GM18870 (cell line): ENCODE measurements around the gene LYST.
"Not testable (repeated sequence)": the region's sequence is repeated elsewhere in the genome, so short reads cannot be mapped to it uniquely, and the experiment has no call there.

Source experiments
- ATAC-seq: cut with Tn5 transposase; IDR thresholded peaks from one replicate; pipeline ENCODE4 v1.9.1; 2021; ENCODE audit warnings: moderate library complexity; ENCODE audit not compliant: unreplicated experiment

The LYST gene

DNA sequence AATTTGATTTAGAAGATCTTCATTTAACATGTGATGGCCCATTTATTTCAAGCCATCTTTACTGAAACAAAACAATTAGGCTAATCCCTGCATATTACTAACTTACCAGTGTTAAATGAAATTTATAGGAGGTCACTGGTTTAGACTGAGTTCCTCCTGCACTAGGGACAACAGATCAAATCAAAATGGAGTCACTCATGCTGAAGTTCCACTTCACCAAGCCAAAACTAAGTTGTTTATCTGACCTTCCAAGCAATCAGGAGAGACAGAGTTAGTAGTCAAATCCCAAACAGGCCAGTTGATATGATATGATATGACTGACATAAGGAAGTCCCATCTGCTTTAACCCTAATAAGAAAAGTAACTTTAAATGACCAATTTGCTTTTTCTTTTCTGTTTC is 4.8 kb downstream of the LYST start:
- ATAC-seq = no peak

DNA sequence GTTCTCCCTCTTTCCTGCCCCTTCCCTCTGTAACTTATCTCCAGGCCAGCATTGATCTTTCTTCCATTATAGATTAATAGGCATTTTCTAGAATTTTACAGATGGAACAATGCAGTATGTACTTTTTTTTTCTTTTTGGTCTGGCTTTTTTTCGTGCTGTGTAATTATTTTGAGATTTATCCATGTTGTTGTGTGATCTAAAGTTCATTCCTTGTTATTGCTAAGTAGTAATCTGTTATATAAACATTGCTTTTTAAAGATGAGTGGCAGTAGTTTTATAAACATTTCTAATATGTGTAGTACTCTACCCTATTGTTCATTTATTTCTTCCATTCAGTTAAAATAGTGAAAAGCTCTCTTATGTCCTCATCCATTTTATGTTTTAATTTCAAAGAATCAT is 5.9 kb downstream of the LYST start:
- ATAC-seq = no peak

DNA sequence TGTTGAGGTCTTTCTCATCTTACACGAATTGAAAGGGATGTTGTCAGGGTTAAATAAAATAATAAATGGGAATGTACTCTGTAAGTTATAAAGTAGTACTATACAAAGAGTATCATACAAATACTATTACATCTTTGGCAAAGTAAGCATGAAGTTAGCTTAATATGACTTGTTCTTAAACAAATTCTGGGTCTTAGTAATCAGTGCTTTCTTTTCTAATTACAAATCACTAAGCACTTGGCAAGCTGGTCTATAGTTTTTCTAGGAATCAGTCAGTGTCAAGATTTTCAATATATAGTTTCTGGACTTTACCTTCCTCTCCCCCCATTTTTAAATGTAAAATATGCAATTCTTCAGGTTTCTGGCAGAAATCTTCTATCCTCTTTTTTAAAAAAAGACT is 6.9 kb downstream of the LYST start:
- no peak for ATAC-seq

DNA sequence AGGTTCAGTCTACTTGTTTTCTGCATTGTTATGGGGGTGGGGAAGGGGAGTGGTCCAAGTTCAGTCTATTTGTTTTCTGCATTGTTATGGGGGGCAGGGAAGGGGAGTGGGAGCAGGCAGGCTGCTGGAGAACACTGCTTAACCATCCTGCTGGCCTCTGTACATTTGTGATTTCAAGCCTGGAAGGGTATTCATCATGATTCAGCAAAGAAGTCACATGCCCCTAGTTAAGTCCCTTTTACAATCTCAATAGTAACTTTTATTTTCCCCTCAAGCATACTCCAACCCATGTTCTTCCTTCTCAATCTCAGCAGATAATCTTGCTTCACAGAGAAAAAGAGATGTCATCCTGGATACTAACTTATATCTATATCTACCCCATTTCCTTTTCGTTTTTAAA is 7.9 kb downstream of the LYST start:
- ATAC-seq = no peak

DNA sequence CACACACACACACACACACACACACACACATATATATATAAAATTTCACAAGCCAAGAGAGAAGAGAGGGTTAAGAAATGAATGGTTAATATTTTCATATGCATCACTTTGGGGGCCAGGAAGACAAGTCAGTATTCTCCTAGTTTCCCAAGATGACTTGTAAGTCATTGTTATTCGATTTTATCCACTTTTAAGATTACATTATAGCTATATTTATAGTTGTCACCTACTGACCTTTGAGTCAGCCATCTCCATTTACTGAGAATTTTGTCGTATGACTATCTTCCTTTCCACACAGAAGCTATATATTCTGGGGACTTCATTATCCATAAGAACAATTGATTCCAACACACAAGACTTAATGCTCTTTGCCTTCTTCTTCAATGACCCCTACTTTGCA is 8.9 kb downstream of the LYST start:
- no peak for ATAC-seq

DNA sequence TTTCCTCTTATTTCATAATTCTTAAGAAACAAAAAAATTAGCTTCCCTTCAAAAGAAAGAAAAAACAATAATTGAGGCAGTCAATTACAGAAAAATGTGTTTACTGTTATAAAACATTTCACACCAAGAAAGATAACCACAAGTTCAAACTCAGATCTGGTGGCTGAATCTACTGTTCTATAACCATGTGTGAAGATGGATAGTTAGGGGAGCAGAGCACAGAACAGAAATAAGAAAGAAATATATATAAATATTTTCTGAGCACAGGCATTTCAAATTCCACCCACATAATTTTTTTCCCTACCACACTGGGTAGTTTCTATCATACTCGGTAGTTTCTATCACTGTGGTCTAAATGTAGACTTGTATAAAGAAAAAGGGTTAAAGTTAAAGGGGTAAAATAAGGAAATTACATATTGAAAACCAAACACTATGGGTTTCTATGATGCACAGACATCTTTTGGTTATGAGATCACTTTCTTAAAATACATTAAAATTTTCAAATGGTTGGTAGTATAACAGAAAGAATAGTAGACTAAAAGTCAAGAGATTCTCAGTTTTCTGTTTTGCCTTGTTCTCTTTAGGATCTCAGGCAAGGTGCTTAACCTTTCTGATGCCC is 10.8 kb downstream of the LYST start:
- ATAC-seq = peak; percentile 51

DNA sequence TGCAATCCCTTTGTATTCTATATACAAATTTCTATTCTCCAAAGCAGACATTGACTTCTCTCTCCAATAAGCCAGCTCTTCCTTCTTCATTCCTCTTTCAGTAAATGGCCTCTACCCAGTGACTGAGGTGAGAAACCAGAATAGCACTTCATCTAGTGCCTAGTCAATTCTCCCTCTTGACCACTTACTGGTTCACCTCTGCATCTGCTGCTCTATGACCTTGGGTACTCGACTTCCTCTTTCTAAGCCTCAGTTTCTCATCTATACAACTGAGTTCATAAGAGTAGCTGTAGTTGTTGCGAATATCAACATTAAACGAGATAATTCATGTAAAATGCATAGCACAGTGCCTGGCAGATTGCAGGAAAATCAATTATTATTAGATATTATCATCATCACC is 12.4 kb downstream of the LYST start:
- ATAC-seq = no peak

DNA sequence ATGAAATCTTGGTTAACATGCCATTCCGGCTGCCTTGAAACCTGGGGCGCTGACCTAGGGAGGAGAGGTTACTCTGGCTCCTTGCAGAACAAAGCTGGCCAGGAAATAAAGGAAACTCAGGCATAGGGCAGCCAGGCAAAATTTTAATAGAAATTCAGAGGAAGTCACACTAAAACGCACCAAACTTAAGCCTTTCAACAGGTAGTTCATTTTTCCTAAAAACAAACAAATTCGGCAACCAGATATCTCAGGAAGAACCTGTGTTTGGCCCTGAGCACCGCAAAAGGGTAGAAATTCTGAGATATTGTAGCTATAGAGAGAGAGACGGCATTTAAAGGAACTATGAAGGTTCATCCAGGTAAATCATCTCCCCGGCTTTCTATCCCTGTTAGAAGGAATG is 13.1 kb downstream of the LYST start:
- ATAC-seq = no peak

DNA sequence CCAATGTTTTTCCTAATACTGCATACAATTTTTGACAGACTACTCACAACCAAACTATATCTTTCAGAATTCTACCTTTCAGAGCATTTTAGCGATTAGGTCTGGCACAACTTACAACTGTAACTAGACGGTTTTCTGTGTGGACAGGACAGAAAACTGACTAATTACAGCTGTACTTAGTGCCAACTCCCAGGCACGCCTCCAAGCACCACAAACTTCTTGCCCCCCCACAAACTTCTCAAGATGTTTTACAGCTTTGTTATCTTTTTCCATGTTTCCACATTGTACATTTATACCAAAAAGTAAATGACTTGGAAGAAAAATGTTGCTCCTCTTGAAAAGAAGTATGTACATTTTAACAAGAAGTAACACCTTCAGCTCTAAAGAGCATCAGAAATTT is 13.8 kb downstream of the LYST start:
- ATAC-seq = no peak

DNA sequence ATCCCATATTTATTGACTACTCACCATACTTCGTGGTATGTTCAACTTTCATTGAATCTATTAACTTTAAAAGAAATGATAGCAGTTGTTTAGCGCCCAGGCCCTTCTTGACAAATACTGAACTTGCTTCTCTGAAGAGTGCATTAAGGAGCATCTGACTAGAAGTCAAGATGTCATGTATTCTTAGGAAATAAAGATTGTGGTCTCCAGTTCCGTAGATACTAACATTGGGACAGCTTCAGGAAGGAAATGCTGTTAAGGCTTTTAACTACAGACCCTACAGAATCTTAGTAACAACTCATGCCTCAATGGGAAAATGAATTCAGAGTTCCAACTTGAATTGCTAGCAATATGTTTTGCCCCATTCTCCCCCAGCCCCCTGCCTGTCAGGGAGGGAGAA is 14.8 kb downstream of the LYST start:
- no peak for ATAC-seq

DNA sequence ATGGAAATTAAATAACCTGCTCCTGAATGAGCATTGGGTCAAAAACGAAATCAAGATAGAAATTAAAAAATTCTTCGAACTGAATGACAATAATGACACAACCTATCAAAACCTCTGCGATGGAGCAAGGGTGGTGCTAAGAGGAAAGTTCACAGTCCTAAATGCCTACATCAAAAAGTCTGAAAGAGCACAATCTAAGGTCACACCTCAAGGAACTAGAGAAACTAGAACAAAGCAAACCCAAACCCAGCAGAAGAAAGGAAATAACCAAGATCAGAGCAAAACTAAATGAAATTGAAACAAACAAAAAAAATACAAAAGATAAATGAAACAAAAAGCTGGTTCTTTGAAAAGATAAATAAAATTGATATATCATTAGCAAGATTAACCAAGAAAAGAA is 18.5 kb downstream of the LYST start:
- ATAC-seq = not testable (repeated sequence)

DNA sequence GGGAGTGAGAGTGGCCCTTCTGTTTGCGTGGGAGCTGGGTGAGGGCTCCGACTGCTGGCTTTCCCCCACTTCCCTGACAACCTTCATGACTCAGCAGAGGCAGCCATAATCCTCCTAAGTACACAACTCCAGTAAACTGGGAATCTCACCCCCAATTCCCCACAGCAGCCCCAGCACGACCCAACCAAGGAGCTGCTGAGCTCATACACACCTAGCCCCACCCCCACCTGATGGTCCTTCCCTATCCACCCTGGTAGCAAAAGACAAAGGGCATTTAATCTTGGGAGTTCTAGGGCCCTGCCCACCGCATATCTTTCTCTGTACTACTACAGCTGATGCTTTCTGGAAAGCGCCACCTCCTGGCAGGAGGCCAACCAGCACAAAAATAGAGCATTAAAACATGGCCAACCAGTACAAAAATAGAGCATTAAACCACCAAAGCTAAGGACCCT is 21.0 kb downstream of the LYST start:
- not testable (repeated sequence) for ATAC-seq

DNA sequence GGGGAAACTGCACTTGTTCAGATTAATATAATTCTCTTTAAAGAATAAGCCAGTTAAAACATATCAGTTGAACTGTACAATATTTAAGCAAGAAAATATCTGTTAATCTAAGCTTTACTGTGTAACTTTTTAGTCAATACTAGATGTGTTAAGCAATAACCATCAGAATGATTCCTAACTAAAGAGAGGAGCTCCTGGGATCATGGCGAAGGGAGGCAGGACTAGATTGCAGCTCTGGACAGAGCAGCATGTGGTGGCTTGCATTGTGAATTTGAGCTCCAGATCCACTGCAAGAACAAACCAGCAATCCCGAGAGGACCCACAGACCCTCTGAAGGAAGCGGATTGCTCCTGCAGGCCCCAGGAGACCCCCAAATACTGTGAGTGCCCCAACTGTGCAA is 21.9 kb downstream of the LYST start:
- ATAC-seq = no peak

DNA sequence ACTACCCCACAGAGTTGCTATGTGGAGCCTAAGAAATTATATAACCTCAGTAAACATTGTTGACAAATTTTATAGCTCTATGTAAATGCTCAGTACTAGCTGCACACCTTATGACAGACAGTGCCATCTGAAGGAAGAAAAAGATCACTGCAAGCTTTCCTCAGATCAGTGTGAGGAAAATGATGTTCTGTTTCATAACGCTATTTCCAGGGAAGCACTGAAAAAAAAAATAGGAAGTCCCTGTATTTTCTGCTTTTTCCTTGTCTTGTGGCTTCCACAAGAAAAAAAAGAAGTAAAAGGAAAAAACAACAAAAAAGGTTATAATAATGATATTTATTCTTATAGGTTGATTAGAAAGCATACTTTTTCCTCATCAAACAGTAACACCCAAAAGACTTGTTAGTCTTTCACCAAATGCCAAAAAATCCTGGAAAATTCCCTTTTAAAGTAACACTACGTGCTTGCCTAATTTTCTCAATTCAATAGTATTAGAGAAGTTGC is 23.2 kb downstream of the LYST start:
- ATAC-seq = peak; percentile 61

DNA sequence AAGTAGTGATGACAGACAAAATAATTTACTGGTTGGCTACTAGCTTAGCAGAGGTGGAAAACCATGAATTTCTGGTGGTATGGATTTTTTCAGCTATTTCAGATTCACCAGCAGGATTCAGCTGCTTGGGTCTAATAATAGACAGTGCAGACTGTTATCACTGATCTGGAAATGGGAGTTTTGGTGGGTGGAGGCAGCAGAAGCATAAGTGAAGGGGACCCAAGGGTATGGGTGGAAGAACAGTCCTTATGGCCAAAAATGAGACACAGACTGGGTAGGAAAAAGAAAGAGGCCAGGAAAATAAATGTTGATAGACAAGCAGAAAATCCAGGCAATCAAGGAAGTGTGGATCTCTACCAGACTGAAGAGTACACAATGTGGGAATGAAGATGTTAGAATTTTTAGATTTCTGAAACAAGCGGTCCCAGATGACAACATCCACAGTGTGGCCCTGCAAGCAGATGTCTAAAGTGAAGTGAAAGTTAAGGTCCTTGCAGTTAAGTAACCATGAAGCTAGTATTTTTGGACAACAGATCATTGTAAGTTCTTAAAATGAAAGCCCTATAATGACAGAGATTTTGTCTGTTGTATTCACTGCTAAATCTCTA is 24.7 kb downstream of the LYST start:
- ATAC-seq = no peak

DNA sequence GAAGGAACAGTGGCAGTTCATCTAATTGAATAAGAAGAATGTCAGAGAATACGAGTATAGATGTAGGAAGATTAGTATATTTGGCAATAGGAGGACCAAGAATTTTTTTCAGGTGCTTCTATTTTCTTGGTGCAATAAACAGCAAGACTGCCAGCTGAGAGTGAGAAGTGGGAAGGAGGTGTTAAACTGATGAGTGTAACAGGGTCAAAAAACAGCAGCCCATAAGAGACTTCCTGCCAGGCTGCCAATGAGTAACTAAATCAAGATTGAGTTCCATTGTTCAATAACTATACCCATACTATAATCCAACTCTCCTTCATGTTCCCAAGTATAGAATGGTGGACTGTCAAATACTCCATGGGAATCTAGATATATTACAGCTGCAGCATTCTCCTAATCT is 28.7 kb downstream of the LYST start:
- ATAC-seq = no peak

DNA sequence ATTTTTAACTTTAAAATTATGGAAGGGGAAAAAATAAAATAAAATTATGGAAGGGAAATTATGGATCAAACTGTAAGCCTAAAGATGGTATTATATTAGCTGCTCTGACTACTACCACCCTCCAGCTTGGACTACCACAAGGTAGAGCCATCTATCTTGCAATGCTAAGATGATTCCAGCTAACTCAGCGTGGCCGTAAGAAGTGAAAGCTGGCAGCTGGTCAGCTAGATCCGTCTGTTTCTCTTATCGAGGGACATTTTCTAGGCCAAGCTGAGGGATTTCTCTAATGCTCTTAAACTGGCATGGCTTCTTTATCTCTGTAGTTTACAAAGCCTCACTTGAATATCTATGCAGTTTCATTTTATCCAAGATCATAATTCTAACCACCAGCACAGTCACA is 31.5 kb downstream of the LYST start:
- ATAC-seq = no peak

DNA sequence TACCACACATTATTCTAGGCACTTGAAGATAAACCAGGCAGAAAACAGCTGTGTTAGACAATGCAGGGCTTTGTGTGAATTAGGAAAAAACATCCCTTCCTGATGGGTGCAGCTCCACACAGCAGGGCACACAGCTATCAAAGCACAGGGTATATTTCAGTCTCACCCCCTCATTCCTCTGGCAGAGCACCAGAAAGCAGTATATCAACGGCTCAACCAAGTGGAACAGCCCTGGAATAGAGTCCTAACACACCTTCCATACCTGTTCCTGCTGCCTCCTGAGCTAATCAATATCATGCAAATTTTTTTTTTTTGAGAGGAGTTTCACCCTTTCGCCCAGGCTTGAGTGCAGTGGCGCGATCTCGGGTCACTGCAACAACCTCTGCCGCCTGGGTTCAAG is 32.1 kb downstream of the LYST start:
- no peak for ATAC-seq

DNA sequence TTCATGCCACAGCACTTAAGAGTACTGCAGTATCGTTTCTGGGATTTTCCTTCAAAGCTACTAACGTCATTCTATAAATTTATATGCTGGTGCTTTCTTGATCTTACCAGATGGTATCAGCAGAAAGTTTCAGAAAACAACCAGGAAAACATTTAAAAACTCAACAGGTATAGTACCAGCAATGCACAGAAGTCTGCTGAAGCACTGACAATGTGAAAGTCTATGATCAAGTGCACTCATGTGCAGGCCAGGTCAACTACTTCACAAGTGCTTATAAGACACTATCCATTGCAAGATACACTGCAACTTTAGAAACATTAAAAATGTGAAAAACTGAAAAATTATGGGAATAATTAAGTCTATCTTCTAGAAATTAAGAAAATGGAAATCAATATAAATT is 34.7 kb downstream of the LYST start:
- no peak for ATAC-seq

DNA sequence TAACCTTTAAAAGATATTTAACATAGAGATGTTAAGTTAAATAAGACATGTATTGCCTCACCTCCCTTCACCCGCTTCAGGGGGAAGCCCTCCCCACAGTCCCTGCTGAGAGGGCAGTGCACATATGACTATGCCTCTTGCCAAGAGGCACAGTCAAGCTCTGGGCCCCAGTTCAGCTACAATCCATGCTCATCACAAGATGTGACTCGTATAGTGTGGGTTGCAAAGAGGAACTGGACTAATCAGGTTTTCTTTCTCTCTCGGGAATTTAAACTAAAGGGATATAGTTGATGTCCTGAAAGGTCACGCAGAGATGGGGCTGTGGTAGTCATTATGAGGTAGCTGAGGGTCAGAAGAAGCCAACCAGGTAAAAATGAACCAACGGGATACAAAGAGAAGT is 35.6 kb downstream of the LYST start:
- ATAC-seq = peak; percentile 90

DNA sequence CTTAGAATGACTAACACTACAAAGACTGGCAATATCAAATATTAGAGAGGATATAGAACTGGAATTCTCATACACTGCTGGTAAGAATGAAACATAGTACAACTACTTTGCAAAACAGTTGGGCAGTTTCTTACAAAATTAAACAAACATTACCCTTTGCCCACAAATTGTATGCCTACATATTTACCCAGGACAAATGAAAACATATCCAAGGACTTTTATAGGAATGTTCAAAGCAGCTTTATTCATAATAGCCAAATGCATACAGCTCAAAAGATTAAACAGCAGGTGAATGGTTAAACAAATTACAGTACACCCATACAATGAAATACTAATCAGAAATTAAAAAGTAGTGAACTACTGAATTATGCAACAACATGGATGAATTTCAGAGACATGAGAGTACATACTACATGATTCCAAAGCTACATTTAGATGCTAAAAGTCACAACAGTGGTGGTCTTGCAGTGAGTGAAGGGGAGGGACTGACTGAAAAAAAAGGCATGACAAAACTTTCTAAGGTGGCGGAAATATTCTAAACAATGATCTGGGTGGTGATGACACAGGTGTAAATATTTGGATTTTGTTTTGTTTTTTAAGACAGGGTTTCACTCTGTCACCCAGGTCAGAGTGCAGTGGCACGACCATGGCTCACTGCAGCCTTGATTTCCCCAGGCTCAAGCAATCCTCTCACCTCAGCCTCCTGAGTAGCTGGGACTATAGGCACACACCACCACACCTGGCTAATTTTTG is 40.4 kb downstream of the LYST start:
- no peak for ATAC-seq

DNA sequence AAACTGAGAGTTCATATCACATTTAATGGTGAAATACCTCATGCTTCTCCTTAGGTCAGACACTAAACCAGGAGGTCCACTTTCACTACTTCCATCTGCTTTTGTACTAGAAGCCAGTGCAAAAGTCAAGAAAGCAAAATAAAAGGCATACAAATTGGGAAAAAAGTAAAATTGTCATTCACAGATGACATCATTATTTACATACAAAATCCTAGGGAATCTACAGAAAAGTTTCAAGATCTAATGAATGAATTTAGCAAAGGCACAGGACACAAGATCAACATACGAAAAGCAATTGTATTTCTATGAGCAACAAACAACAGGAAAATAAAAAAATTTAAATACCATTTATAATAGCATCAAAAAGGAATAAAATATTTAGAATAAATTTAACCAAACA is 41.5 kb downstream of the LYST start:
- ATAC-seq = no peak
